Measurements from ENCODE around the gene SUPT6H.

GRCh38 chr17:28634206-28634865 lies 27.7 kb upstream of the SUPT6H start:
- TF ChIP-seq CTCF (conservative IDR thresholded peaks at IDR 0.05 in 1 of 2, IDR thresholded peaks at IDR 0.05 in 1 of 2; ENCODE audit: low read depth in 1 of 2, low read length in 2 of 2): no peak
- TF ChIP-seq EZH2 (IDR thresholded peaks at IDR 0.05; ENCODE audit: low read length, missing control alignments): no peak
